ENCODE measurements around the gene EPN2.

GRCh38 chr17:19331134-19331533 lies 94.0 kb downstream of the EPN2 start:
- no peak for TF ChIP-seq GABPA (IDR thresholded peaks at IDR 0.05 in 1 of 2, conservative IDR thresholded peaks at IDR 0.05 in 1 of 2)
- no peak for TF ChIP-seq FOXA2 (IDR thresholded peaks at IDR 0.05)
- TF ChIP-seq CTCF (IDR thresholded peaks at IDR 0.05; ENCODE audit: low read depth, low read length, missing input control) = no peak
- no peak for TF ChIP-seq MAX (IDR thresholded peaks at IDR 0.05)
- no peak for TF ChIP-seq ATF3 (IDR thresholded peaks at IDR 0.05)
- TF ChIP-seq YY1 (IDR thresholded peaks at IDR 0.05) = no peak
- no peak for TF ChIP-seq FOXA1 (IDR thresholded peaks at IDR 0.05)
- no peak for TF ChIP-seq NR2F2 (IDR thresholded peaks at IDR 0.05)
- no peak for TF ChIP-seq JUND (IDR thresholded peaks at IDR 0.05)
- TF ChIP-seq RAD21 (IDR thresholded peaks at IDR 0.05) = no peak
- TF ChIP-seq REST (IDR thresholded peaks at IDR 0.05) = no peak
- TF ChIP-seq EGR1 (IDR thresholded peaks at IDR 0.05; ENCODE audit: low read depth in 2 of 2) = no peak
- TF ChIP-seq SP1 (IDR thresholded peaks at IDR 0.05) = no peak
- TF ChIP-seq HNF4A (conservative IDR thresholded peaks at IDR 0.05) = no peak

Measured in liver (tissue), 3 donors.